A549 treated with CpdA at 1 μM for 4 hours (cell line): ENCODE data around the gene DTX2. TPM values are rescaled to one million over a fixed set of nuclear protein-coding genes. Genes with fewer than 3 reads are reported as not detected.

ENCODE experiments used
- total RNA-seq: library from RNA; stranded (reverse); fragments of 200-300 nt; extraction: Qiagen RNA extraction; gene quantifications from 5 replicates; pipeline ENCODE4 v1.2.3, GENCODE V29; 2022; ENCODE audit warnings: low read depth

DTX2 gene
- 37.7 to 49.2 TPM (median 46.4 TPM) in 5 replicates for total RNA-seq

DNA sequence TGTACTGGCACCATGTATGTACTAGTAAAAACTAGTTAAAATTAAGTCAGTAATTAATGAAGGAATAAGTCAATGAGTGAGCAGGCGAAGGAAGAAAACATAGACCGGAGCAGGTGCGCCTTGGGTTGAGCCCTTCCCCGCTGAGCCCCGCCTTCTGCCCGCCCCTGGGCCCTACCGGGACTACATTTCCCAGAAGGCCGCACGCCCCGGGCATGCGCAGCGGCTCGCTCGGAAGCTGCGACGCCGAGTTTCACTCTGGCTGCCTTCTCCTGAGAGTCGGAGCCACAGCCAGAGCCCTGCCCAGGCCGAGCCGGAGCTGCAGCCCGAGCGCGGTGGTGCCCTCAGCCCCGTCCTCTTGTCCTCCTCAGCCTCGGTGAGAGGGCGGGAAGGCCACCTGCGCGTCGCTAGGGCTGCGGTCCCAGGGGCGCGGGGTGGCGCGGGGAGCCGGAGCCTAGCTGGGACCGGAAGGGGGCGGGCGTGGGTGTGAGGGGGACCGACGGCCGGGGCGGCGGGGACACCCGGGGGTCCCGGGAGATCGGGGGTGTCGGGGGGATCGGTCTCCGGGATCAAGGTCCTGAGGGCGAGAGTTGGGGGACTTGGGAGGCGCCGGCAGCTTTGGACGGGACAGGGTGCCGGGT is at the start of gene DTX2:
DTX2 (plus strand) TSS at position 246 of the 638 bp plus-strand sequence. CDS start 18,801 bp downstream, outside the sequence.

DNA sequence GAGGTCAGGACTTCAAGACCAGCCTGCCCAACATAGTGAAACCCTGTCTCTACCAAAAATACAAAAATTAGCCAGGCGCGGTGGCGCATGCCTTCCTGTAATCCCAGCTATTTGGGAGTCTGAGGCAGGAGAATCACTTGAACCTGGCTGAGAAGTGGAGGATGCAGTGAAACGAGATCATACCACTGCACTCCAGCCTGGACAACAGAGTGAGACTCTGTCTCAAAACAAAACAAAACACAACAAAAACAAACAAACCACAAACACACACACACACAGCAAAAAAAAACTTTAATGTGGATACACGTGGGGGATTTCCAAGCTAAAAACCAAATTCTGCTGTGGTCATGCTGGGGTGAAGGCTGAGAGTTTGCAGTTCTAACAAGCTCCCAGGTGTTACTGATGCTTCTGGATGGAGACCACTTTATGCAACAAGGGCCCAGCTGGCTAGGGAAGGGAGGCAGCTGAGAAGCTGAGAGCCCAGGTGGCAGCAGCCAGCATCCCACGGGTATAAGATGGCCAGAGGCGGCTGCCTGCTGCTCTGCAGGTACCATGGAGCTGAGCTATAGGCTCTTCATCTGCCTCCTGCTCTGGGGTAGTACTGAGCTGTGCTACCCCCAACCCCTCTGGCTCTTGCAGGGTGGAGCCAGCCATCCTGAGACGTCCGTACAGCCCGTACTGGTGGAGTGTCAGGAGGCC is 36.9 kb upstream of the DTX2 start, which contains the start of gene ZP3:
ZP3 (plus strand) TSS at position 538 of the 699 bp plus-strand sequence; CDS start at position 553, 15 bp downstream.

DNA sequence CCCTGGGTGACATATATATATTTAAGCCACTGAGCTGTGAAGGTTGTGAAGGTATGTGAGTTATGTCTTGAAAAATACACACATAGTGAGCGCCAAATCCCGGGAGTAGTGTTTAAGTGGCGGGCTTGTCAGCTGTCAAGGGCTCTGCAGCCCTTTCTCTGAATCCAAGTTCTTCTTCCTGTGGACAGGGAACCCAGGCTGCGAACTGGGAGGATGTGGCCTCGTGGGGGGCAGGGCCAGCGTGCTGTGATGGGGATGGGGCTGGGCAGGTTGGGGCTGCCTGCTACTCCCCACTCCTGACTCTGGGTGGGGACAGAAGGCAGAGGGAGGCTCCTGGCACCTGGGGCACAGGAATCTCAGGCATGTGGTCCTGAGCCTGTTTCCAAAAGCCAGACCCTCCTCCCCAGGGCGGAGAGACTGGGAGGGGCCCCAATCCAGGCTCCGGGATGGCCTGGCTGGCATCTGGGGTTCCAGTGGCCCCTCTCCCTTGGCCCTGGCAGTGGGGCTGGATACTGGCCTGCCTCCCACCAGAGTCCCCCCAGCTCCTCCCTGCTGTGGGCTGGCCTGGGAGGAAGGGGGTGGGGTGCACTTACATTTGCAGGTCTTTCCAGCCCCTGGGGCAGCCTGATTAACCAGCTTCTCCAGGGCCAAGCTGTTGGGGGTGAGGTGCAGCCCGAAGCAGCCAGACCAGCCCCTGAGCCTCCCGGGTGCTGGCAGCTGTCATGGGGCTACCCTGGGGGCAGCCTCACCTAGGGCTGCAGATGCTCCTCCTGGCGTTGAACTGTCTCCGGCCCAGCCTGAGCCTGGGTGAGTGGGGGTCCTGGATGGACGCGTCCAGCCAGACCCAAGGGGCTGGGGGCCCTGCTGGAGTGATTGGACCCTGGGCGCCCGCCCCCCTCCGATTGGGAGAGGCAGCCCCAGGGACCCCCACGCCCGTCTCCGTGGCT is 48.7 kb downstream of the DTX2 start, which contains the start of gene UPK3B:
UPK3B (plus strand) TSS at position 622 of the 947 bp plus-strand sequence; CDS start at position 723, 101 bp downstream.

DNA sequence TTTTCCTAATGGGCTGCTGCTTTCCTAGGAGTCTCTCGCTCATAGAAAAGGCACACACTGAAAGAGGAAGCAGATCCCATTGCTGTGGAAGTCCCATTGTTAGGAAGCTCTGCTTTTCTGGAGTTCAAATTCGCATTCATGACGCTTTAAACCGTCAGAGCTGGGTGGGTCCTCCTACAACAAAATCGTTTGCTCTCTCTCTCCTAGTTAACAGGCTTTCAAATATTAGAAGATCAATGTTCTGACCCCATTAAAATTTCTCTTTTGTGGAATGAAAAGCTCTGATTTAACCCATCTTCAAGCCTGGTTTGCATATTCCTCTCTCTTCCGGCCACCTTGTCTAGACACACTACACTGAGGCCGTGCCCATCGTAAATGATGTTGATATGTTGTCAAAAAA is 81.7 kb downstream of the DTX2 start, which contains the start of gene SPDYE16:
SPDYE16 (minus strand) TSS at position 101 of the 400 bp plus-strand sequence. CDS start 1,838 bp downstream, outside the sequence.

Other genes with a start within 250 kb of the DTX2 start
- gene HSPB1, start 159.0 kb upstream of the DTX2 start, total RNA-seq = 602 to 1,069 TPM (median 1,036 TPM) in 5 replicates
- gene YWHAG, start 102.7 kb upstream of the DTX2 start, total RNA-seq = 220 to 242 TPM (median 225 TPM) in 5 replicates
- 0.41 to 1.7 TPM (median 1.3 TPM) in 5 replicates for gene SSC4D, start 52.0 kb upstream of the DTX2 start, total RNA-seq
- gene ZP3, start 36.8 kb upstream of the DTX2 start, total RNA-seq = 18.4 to 22.7 TPM (median 20.0 TPM) in 5 replicates
- gene UPK3B, start 48.8 kb downstream of the DTX2 start, total RNA-seq = 9.7 to 18.3 TPM (median 17.2 TPM) in 5 replicates
- not detected in 5 replicates for gene SPDYE16, start 81.6 kb downstream of the DTX2 start, total RNA-seq
- gene POMZP3, start 165.6 kb downstream of the DTX2 start, total RNA-seq = 18.7 to 25.8 TPM (median 23.5 TPM) in 5 replicates